Neural progenitor cell (in vitro differentiated cells): Measurements from ENCODE around the gene GFAP. TPM values are rescaled to one million over a fixed set of nuclear protein-coding genes. Genes with fewer than 3 reads are reported as not detected.

Experiments used
- DNase-seq: peaks from one replicate; pipeline ENCODE4 v3.0.0-alpha.2; 2016; ENCODE audit warnings: low spot score
- H2AFZ ChIP-seq: fragments of 200-600 bp; sonication (generic); replicated peaks from 2 replicates; pipeline ENCODE4 v1.6.1; 2016; ENCODE audit warnings: antibody characterized with exemption
- H3F3A ChIP-seq: fragments of 200-600 bp; sonication (generic); 2 replicates; pipeline ENCODE4 v1.6.1; 2016; ENCODE audit warnings: antibody characterized with exemption, low read depth
- H3K27ac ChIP-seq: fragments of 200-600 bp; sonication (generic); 2 replicates; pipeline ENCODE4 v1.5.1; 2016; ENCODE audit warnings: mild to moderate bottlenecking
- H3K27me3 ChIP-seq: fragments of 200-600 bp; sonication (generic); 2 replicates; pipeline ENCODE4 v1.6.1; 2016; ENCODE audit warnings: mild to moderate bottlenecking, moderate library complexity
- H3K36me3 ChIP-seq: fragments of 200-600 bp; sonication (generic); 2 replicates; pipeline ENCODE4 v1.5.1; 2016
- H3K4me1 ChIP-seq: fragments of 200-600 bp; sonication (generic); 2 replicates; pipeline ENCODE4 v1.6.1; 2016; ENCODE audit warnings: mixed run types
- H3K4me2 ChIP-seq: fragments of 200-600 bp; sonication (generic); 2 replicates; pipeline ENCODE4 v1.6.1; 2016
- H3K4me3 ChIP-seq: fragments of 200-600 bp; sonication (generic); 2 replicates; pipeline ENCODE4 v1.5.1; 2016
- H3K79me2 ChIP-seq: fragments of 200-600 bp; sonication (generic); 2 replicates; pipeline ENCODE4 v1.6.1; 2016; ENCODE audit warnings: low read depth
- H3K9ac ChIP-seq: fragments of 200-600 bp; sonication (generic); 2 replicates; pipeline ENCODE4 v1.6.1; 2016
- H3K9me3 ChIP-seq: fragments of 200-600 bp; sonication (generic); 2 replicates; pipeline ENCODE4 v1.5.1; 2016; ENCODE audit warnings: low read depth
- H4K20me1 ChIP-seq: fragments of 200-600 bp; sonication (generic); 2 replicates; pipeline ENCODE4 v1.6.1; 2016; ENCODE audit warnings: low read depth
- H3K27ac Mint-ChIP-seq: 3 replicates; pipeline ENCODE4 v1.8.0; 2021; ENCODE audit warnings: mixed read lengths
- H3K27me3 Mint-ChIP-seq: 2 replicates; pipeline ENCODE4 v1.8.0; 2022; ENCODE audit warnings: low read depth, mild to moderate bottlenecking, inconsistent platforms, moderate library complexity, mixed read lengths; ENCODE audit not compliant: insufficient read depth
- H3K36me3 Mint-ChIP-seq: 3 replicates; pipeline ENCODE4 v1.8.0; 2021; ENCODE audit warnings: mixed read lengths
- H3K4me1 Mint-ChIP-seq: 3 replicates; pipeline ENCODE4 v1.8.0; 2021; ENCODE audit warnings: mixed read lengths
- H3K4me3 Mint-ChIP-seq: 3 replicates; pipeline ENCODE4 v1.8.0; 2021; ENCODE audit warnings: mild to moderate bottlenecking, moderate library complexity, mixed read lengths
- H3K9me3 Mint-ChIP-seq: 3 replicates; pipeline ENCODE4 v1.8.0; 2020; ENCODE audit warnings: mixed read lengths
- CTCF ChIP-seq: fragments of 200-600 bp; sonication (generic); IDR thresholded peaks from 2 replicates; pipeline ENCODE4 v1.5.1; 2017; ENCODE audit warnings: antibody characterized with exemption, mild to moderate bottlenecking
- EZH2 ChIP-seq: fragments of 200-600 bp; sonication (generic); IDR thresholded peaks from 2 replicates; pipeline ENCODE4 v1.6.1; 2017; ENCODE audit warnings: antibody characterized with exemption, mild to moderate bottlenecking, moderate library complexity
- EZH2phosphoT487 ChIP-seq: fragments of 200-600 bp; sonication (generic); IDR thresholded peaks from 2 replicates; pipeline ENCODE4 v1.6.1; 2017; ENCODE audit warnings: antibody characterized with exemption
- total RNA-seq: library from RNA; depleted of rRNA; stranded (reverse); fragments of >200 nt; gene quantifications from 2 replicates; pipeline ENCODE4 v1.2.3, GENCODE V29; 2015; ENCODE audit warnings: low replicate concordance

Gene GFAP
- total RNA-seq, result 0.45 and 0.46 TPM in 2 replicates

DNA sequence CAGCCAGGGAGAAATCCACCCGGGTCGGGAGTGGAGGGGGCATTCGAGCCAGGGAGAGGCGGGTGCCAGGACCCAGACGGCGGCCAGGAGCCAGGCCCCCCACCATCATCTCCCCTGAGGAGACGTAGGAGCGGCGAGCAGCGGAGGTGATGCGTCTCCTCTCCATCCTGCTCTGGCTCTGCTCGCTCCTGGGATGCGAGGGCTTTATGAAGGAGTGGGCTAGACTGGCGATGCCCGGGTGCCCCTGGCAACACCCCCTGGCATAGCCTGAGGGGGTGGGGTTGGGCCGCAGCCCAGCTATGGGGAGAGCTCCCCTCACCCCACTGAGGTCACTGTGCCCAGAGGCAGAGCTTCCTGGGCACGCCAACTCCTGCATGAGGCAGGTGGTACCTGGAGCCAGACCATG, at the start of gene GFAP:
Gene GFAP, minus strand, starts transcription at position 180 of the 406 bp plus-strand sequence. Its CDS starts 14 bp downstream, at position 166.
- Histone ChIP-seq H3K27ac (no peak within 1 kb of the TSS), H3K9me3 (no peaks in the 10 kb centered on the region), H3K79me2 (no peaks in the 10 kb centered on the region), H3K36me3 (no peaks in the 10 kb centered on the region), H2AFZ (no peak within 1 kb of the TSS), H3K4me2 (no peak within 1 kb of the TSS), H3K4me1 (peaks cover 6% of the 10 kb centered on the region), H3K9ac (no peak within 1 kb of the TSS), H3K27me3 (peaks cover 45% of the 10 kb centered on the region), H3F3A (peaks cover 2% of the 10 kb centered on the region), H3K4me3 (no peak within 1 kb of the TSS), H4K20me1 (no peaks in the 10 kb centered on the region)
- Mint-ChIP-seq H3K4me1 (peaks cover 20% of the 10 kb centered on the region), H3K27me3 (peaks cover 18% of the 10 kb centered on the region), H3K4me3 (no peak within 1 kb of the TSS), H3K36me3 (no peaks in the 10 kb centered on the region), H3K9me3 (no peaks in the 10 kb centered on the region), H3K27ac (peak within 1 kb of the TSS; percentile 79)
- no peak for DNase-seq
- TF ChIP-seq EZH2, result no peak
- no peak for TF ChIP-seq CTCF
- TF ChIP-seq EZH2phosphoT487, result no peak

DNA sequence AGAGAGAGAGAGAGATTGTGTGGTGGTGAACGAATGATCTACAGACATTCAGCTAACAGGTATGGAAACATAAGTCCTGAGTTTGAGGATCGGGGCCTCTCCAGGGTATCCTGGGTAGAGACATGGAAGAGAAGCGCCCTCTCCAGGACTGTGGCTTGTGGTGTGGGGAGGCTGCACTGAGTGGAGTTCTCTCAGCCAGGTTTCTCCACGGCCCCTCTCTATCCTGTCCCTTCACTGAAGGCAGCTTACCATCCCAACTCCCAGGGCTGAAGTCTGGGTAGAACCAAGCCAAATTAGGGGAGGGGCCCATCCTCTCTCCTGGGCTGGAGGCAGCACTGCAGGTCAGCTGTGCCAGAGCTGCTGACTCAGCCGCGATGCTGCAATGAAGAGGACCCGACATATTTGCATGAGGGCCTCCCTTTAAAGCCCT, 46.6 kb upstream of the GFAP start:
- Mint-ChIP-seq H3K27me3 (peaks cover 38% of the 10 kb centered on the region), H3K27ac (no peak overlapping the region)
- no peak for DNase-seq

GRCh38 chr17:44960691-44961090, 45.4 kb upstream of the GFAP start:
- no peak for TF ChIP-seq EZH2
- no peak for TF ChIP-seq CTCF
- no peak for TF ChIP-seq EZH2phosphoT487
- no peak overlapping the region for H3K4me3 ChIP-seq
- H3K36me3 ChIP-seq, result no peaks in the 10 kb centered on the region
- Mint-ChIP-seq H3K4me3 (no peak overlapping the region), H3K9me3 (no peaks in the 10 kb centered on the region), H3K27ac (no peak overlapping the region), H3K4me1 (peaks cover 11% of the 10 kb centered on the region), H3K36me3 (no peaks in the 10 kb centered on the region), H3K27me3 (peaks cover 33% of the 10 kb centered on the region)
- H3F3A ChIP-seq, result peaks cover 2% of the 10 kb centered on the region
- DNase-seq, result no peak
- peaks cover 20% of the 10 kb centered on the region for H3K27me3 ChIP-seq
- H3K27ac ChIP-seq, result no peak overlapping the region
- H3K4me1 ChIP-seq, result peaks cover 5% of the 10 kb centered on the region
- H3K79me2 ChIP-seq, result no peaks in the 10 kb centered on the region
- no peaks in the 10 kb centered on the region for H4K20me1 ChIP-seq
- H3K9ac ChIP-seq, result no peak overlapping the region
- no peaks in the 10 kb centered on the region for H3K9me3 ChIP-seq
- no peak overlapping the region for H2AFZ ChIP-seq
- no peak overlapping the region for H3K4me2 ChIP-seq

More for the DNA sequence above, 46.6 kb upstream of the GFAP start:
- H3K27ac ChIP-seq, result no peak overlapping the region
- H3K9ac ChIP-seq, result no peak overlapping the region
- TF ChIP-seq EZH2, result no peak
- no peak for TF ChIP-seq EZH2phosphoT487
- TF ChIP-seq CTCF, result peak; percentile 25
- no peak overlapping the region for H2AFZ ChIP-seq
- peaks cover 2% of the 10 kb centered on the region for H4K20me1 ChIP-seq
- no peaks in the 10 kb centered on the region for H3K36me3 ChIP-seq
- peaks cover 33% of the 10 kb centered on the region for H3K27me3 ChIP-seq
- H3K79me2 ChIP-seq, result no peaks in the 10 kb centered on the region
- H3K4me1 ChIP-seq, result peaks cover 7% of the 10 kb centered on the region
- no peaks in the 10 kb centered on the region for H3K9me3 ChIP-seq
- H3K36me3 Mint-ChIP-seq, result no peaks in the 10 kb centered on the region
- H3K9me3 Mint-ChIP-seq, result no peaks in the 10 kb centered on the region
- peaks cover 14% of the 10 kb centered on the region for H3K4me1 Mint-ChIP-seq
- no peak overlapping the region for H3K4me3 Mint-ChIP-seq
- H3K4me2 ChIP-seq, result no peak overlapping the region
- H3K4me3 ChIP-seq, result no peak overlapping the region
- H3F3A ChIP-seq, result peaks cover 10% of the 10 kb centered on the region
